Fibroblast of skin of back (primary cell): ENCODE results near the gene SH3TC1.

Experiments used
- DNase-seq: peaks from one replicate; pipeline ENCODE4 v3.0.0-alpha.2; 2013

SH3TC1 gene

DNA sequence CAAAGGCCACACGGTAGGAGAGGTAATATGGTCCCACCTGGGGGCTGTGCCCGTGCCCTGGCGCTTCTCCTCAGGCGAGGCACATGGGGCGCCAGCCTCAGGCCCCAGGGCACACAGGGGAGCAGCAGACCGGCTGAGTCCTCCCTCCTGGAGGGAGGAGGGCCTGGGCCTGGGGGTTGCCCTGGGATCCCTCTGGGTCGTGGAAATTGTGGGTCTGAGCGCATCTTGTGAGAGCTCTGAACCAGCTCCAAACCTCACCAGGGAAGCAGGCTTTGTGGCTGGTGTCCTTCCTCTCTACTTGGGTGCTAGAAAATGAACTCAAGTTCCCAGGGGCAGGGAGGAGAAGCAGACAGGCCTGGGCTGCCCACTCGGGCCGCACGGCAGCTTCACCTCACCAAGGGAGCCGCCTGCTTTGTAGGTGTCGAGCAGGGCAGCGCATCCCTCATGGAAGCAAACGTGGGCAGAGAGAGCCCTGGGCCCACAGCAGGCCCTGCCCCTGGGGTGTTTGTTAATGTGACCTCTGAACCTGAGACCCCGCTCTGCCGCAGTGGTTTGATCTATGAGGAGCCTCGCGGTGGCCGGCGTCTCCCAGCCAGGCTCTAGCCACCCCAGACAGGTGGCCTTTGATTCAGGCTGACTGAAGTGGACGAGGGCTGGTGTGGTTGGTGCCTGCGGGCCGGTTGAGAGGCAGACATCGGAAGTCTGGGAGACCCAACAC lies 81.2 kb downstream of the SH3TC1 start:
- no peak for DNase-seq

DNA sequence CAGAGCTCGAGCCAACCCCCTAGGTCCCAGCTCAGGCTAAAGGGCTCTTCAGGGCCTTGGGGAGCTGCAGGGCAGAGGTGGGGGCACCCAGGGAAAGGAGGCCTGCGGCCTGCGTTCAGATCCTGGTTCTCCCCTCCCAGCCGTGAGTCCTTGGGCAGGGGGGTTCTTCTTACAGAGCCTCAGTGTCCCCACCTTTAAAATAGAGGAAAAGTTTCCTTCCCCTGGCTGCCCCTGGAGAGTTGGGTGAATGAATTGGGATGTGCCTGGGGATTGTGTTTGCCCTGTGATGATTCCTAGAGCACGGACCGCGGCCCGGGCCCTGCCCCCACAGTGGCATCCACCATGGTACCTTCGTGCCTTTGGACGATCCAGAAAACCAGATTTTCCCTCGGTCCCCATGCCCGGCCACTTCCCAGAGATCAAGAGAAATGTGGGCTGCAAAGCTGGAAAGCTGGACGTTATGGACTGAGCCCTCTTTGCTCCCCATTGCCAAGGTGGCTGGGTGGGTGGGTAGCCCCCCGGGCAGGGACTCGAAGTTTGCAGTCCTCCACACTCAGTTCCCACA lies 81.9 kb downstream of the SH3TC1 start:
- DNase-seq: no peak

DNA sequence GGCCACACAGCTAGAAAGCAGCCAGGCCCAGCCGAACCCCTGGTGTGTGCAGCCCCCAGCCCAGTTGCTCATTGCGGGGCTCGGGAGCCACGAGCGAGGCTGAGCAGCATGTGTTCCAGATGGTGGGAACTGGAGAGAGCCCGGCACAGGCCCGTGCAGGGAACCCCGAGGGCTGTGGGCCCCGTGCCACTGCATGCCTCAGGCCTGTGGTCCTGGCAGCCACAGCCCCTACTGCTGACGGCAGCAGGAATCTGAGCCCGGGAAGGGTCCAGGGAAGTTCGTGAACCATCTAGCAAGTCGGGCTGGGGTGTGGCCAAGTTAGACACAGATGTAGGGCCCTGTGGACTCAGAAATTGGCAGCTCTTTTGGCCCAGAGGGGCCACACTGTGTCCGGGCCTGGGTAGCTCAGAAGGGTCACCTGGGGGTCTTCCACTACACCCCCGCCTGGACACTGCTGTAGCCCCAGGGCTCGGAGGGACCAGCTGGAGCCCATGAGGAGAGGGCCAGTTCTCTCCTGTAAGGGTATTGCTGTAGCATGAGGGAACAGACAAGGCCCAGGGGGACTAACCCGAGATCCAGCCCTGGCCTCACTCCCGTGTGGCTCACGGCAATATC lies 82.5 kb downstream of the SH3TC1 start:
- DNase-seq: peak; percentile 47

DNA sequence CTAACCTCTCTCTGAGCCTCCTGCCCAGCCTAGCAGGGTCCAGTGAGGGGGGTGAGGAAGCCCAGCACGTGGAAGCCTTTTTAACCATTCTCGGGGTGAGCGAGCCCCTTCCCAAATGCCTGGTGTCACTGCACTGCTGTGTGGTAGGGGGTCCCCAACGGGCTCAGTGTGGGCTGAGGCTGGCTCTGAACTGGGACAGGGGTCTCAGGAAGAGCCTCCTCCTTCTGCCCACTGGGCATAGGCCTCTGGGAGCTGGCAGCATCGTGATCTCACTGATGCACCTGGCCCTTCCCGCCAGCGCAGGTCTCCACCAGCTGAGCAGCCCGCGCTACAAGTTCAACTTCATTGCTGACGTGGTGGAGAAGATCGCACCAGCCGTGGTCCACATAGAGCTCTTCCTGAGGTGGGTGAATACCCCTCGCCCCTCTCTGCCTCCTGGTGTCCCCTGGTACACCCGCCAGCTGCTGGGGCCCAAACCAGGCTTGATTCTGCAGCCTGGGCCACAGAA lies 83.1 kb downstream of the SH3TC1 start:
- DNase-seq: no peak

DNA sequence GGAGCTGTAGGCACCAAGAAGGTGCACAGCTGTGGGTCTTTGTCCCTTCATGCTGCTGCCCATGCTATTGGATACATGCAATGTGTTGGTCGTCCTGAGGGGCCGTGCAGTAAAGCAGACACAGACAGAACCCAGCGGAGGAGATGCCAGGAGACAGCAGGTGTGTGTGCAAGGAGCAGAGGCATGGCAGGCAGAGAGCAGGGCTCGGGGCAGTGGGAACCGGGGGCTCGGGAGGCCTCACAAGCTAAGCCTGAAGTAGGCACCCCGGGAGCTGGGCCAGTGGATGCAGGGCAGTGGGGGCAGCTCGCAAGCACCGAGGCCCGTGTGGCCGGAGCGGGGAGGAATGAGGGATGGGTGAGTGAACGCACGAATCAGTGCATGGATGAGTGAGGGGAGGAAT lies 83.7 kb downstream of the SH3TC1 start:
- DNase-seq: no peak

DNA sequence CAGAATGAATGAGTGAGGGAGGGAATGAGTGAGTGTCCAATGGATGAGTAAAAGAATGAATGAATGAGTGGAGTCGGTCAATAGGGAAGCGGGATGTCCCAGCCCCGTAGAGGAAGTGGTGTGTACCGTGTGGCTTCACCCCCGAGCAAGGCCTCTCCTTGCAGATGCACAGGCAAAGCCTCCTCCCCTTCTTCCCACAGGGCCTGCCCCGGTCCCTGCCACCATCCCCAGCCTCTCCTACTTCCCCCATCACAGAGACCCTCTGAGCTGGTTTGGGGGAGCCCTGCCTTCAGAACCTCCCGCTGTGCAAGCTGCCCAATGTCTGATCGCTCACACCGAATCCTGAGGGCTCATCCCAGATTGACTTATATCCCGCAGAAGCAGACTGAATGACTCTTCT lies 84.1 kb downstream of the SH3TC1 start:
- DNase-seq: no peak

DNA sequence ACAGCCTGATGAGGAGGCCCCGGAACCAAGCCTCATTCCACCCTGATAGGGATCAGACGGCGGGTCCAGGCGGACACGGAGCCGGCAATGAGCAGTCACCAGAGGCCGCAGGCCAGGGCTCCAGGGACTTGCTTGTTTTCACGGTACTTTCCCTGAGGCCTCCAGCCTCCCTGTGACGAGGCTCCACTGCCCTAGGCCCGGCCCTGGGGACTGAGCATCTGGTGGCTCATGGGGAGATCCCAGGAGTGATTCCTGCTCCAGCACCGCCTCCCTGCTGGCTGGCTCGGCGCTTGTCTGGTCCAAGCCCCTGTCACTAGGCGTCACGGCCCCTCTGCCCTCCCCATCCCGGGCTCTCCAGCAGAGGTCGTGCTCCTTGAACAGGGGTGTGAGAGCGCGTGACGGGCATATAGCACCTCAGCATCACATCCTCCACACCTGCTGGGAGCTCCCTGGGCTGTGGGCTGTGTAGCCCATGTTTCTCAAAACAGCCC lies 84.6 kb downstream of the SH3TC1 start:
- no peak for DNase-seq

DNA sequence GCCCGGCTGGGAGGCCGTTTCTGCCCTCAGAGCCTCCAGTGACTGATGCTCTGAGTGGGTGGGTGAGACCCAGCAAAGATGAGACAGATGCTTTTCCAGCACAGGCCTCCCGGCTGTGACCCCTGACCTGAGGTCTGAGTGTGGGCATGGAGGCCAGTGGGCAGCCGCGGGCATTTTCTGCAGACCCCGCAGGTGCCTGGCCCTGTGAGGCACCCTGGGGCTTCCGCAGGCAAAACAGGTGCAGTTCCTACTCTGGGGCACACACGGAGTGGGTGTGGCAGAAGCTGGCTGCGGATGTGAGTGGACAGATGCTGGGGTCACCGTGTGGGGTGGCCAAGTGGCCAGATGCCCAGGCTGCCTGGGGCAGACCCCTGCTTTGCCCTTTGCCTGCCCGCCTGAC lies 85.3 kb downstream of the SH3TC1 start:
- no peak for DNase-seq

DNA sequence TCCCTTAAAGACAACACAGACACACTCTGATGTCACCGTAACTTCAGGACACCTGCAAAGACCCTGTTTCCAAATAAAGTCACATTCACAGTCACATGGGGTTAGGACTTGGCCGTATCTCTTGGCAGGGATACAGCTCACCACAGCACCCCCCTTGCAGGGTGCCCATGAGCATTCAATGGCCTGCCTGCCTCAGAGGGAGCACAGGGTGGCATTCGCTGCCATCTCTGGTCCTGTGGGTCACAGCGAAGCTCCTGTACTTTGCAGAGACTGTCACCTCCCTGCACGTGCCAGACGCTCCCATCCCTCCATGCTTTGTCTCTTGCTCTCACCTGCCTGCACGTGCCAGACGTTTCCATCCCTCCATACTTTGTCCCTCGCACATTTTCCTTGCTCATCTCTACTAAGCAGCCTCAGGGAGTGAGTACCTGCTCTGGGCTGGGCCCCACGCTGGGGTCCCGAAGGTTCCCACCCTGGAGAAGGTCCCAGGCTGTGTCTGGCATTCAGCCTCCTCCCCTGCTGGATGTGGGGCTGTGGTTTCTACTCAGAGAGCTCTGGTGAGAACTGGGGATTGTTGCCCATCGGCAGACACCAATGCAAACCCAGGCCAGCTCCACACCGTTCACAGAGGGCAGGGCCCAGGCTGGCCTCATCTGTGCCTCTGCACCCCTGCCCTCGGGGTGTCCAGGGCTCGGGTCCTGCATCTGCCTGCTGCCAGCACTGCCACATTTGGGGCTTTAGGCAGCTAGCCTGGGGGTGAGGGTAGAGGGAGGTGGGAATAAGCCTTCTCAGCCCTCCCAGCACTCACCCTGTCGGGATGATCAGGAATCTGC lies 86.3 kb downstream of the SH3TC1 start:
- no peak for DNase-seq

DNA sequence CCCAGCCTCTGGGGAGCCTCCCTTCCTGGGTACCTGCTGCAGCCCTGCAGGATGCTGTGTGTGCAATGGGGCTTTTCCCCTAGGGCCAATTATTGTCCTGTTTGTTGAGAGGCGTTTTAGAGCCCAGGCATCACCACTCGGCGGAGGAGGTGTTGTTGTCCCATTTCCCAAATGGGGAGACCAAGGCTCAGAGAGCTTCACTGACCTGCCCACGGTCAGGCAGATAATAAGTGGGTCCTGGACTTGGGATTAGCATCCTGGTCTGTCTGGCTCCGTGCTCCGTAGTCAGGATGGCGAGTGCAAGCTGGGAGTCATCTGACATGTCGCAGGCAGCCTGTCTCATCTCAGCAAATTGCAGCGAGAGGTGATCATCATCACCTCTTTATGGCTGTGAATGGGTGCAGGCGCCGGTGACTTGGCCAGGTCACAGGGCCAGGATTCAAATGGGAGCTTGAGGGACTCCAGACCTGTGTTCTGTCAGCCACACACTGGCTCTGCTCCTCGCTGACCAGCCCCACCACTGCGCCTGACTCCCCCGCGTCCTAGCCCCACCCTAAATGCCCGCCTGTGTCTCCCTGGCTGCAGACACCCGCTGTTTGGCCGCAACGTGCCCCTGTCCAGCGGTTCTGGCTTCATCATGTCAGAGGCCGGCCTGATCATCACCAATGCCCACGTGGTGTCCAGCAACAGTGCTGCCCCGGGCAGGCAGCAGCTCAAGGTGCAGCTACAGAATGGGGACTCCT lies 87.1 kb downstream of the SH3TC1 start:
- no peak for DNase-seq

DNA sequence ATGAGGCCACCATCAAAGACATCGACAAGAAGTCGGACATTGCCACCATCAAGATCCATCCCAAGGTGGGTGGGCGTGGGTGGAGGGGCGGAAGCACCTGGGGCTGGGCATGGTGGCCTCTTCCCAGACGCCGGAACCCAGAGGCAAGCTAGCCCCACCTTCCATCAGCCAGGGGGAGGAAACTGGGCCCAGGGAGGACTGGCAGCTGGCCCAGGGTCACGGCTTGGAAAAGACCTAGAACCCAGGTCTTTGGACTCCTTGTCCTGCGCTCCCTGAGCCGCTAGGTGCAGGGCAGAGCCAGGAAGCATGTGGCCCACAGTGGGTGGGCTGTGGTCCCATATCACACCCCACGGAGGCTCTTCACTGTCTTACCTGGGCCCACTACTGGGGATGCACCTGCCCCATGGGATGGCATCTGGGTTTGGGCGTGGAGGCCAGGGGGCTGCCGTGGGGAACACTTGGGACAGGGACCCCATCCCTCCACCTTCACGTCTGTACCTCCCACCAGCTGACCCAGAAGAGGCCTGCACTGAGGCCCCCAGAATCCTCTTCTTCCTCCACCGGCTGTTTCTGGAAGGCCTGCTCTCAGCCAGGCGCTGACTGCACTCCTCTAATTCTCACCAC lies 87.7 kb downstream of the SH3TC1 start:
- DNase-seq: no peak

DNA sequence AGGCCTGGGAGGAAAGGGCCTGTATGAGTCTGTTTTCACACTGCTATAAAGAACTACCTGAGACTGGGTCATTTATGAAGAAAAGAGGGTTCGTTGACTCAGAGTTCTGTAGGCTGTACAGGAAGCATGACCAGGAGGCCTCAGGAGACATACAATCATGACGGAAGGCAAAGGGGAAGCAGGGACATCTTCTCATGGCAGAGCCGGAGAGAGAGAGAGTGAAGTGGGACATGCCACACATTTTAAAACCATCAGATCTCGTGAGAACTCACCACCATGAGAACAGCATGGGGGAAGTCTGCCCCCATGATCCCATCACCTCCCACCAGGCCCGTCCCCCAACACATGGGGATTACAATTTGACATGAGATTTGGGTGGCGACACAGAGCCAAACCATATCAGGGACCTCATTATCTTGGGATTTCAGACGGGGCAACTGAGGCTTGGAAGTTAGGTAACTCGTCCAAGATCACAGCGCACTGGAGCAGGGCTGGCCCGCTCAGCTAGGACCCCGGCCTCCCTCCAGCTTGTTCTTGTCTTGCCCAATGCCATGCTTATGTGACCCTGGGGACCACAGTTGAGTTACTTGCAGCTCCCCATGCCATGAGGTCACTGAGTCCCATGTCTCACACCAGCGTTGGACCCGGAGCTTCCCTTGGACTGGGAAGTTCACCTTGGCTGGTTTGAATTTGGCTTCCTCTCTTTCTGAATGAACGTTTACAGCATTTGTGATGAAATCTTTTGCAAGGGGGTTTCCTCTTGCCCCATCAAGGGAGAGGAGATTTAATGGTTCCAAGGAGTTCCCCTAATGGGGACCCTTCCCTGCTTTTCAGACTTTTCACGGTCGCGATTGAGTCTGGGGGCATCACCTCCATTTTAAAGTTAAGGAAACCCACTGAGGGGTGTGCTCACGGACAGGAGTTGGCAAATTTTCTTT lies 88.5 kb downstream of the SH3TC1 start:
- no peak for DNase-seq

DNA sequence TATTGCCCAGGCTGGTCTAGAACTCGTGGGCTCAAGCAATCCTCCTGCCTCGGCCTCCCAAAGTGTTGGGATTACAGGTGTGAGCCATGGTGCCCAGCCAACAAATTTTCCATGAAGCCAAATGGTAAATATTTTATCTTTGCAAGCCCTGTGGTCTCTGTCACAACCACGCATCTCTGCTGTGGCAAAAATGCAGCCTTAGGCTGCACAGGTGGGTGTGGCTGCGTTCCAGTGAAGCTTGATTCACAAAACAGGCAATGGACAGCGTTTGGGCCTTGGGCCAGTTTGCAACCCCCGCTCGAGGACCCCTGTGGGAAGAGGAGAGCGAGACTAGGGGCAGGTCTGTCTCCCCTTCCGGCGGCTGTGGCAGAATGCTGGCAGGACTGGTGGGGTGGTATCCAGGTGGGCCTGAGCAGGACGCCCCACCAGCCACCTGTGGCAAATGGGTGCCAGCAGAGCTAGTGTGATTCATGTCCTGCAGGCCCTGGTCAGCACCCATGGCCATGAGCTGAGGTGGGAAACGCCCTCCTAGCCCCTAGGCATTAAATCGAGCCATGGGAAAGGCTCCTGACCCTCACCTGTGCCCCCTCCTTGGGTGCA lies 90.2 kb downstream of the SH3TC1 start:
- DNase-seq: no peak

DNA sequence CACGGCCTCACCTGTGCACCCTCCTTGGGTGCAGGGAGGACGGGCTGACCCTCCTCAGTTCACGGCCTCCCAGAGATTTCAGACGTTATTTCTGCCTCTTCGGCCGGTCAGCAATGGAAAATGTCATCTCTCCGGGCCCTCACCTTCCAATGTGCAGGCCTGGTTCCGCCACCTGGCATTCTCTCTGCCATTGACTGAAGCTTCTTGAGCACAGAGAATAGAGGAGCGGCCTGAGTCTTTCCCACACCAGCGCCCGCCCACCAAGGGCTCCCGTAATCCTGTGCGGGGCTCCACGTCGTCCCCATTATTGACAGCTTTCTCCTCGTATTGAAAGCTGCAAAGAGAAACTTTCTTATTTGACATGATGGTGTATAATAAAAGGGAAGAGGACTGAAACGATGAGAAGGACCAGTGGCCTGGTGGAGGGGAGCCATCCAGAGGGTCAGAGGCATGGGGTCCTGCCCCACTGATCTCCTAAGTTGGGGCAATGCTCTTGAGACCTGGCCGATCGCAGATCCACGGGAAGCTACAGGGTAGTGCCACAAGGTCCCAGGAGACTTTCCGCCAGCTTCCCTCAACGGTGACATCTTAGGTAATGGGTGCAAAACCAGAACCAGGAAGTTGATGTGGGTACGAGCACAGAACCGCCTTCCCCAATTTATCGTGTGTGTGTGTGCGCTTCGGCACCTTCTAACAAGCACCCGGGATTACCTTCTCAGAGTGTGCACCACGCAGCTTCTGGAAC lies 91.0 kb downstream of the SH3TC1 start:
- DNase-seq: no peak

DNA sequence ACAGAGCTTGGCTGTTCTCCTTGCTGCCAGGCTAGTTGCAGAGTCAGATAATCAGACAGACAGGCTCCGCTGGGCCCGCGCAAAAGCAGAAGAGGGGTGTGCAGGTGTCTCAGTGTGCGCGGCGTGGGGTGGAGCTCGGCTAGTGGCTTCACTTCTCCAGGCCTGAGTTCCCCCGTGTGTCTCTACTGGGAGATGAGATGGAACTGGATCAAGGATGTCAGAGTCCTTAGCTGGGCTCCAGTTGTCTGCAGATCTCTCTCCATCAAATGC lies 91.5 kb downstream of the SH3TC1 start:
- DNase-seq: no peak
